Fibroblast of peridontal ligament (primary cell): ENCODE results near the gene CISD1.
A peak's percentile ranks its signal among the peaks of the same experiment; 100 is the strongest.
"Not testable (repeated sequence)": the region's sequence is repeated elsewhere in the genome, so short reads cannot be mapped to it uniquely, and the experiment has no call there.

Experiments used
- DNase-seq: peaks from one replicate; pipeline ENCODE4 v3.0.0-alpha.2; 2010; ENCODE audit errors: extremely low read depth

The CISD1 gene

DNA sequence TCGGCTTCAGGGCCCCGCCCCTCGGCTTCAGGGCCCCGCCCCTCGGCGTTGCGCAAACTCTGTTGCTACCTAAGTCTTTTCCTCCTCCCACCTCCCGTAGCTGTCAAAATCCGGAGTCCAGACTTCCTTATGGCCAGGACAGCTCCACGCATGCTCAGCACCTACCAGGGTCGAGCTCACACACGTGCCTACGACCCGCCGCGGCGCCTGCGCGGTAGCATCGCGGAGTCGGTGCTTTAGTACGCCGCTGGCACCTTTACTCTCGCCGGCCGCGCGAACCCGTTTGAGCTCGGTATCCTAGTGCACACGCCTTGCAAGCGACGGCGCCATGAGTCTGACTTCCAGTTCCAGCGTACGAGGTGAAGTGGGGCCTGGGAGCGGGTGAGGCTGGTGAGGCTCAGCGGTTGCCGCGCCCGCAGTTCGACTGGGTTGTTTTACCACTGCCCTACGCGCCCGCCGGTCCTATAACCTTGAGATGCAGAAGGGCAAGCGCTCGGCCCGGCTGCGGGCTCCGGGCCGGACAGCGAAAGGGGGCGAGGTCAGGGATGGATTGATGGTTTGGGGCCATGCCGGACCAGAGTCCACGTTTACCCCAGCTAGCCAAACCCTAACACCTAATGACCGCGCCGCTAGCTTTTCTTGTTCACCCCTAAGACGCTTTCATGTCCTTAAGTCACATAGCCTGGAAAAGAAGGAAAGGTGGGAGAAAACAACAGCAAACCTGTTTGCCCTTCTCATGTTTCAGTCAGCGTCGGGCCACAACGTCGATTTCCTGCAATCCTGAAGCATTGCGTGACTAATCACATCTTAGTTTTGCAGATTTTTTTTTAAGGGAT, at the start of gene CISD1:
CISD1 (plus strand) TSS at position 217 of the 836 bp plus-strand sequence; CDS start at position 329, 112 bp downstream.
- DNase-seq: peak; percentile 99

DNA sequence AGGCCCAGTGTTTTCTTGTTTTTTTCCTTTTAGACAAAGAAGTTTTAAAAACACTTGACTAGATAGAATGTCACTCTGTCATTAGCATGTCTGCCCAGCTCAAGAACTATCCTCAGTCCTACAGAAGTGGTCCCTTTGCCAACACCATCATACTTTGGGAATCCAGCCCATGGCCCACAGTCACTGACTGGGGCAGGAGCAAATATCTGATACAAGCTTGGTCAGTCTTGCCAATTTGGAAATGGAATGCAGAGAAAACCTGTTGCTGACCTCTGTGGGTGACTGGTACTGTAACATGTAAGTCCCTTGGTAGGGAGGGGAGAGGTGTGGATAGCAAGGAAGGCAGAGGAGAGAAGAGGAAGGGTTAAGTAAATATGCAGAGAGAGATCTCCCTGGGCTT, 49.1 kb upstream of the CISD1 start:
- peak; percentile 25 for DNase-seq

DNA sequence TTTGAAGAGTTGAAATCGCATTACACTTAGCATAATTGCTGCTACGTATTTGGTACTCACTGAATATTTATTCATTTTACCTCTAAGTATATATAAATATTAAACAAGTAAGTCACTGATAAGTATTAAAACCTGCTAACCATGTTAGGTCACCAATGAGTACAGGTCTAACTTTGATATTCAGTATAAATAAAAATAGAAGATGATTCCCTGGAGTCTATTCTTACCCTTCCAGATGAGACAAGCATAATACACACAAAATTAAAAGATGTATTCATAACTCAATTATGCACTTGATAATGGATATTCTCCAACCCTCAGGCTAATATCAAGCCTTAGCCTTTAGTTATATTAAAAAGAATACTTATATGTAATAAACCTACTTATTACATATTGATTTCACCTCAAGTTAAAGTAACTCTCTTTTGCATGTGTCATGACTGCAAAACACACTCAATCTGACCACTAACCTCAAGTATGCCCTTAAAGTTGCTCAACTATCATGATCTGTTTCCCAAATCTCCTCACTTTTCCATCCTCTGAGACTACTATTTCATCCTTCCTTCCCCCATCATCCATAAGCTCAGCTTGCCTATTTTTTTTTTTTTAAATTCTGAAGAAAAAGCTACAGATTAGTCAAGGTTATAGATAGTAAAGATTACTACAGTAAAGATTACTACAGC, 48.1 kb upstream of the CISD1 start:
- DNase-seq: peak; percentile 92

DNA sequence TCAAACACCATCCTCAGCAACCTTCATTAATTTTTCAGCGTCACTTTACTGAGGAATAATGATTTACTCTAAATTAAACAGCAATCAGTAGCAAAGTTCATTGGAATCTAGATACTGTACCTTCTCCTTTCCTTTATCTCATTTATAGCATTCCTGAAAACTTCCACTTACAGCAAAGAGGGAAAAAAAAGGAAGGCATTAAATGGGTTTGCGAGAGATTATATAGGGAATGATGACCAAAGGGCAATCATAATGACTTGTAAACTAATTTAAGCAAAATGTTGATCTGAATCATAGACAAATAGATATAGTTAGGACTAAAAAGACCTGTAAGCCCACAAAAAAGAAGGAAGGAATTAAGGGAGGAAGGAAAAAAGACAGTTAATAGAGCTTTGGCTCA, 43.3 kb upstream of the CISD1 start:
- DNase-seq: no peak

DNA sequence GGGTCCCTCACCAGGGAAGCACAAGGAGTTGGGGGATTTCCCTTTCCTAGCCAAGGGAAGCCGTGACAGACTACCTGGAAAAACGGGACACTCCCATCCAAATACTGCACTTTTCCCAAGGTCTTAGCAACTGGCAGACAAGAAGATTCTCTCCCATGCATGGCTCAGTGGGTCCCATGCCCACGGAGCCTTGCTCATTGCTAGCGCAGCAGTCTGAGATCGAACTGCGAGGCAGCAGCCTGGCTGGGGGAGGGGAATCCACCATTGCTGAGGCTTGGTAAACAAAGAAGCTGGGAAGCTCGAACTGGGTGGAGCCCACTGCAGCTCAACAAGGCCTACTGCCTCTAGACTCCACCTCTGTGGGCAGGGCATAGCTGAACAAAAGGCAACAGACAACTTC, 39.1 kb upstream of the CISD1 start:
- not testable (repeated sequence) for DNase-seq

DNA sequence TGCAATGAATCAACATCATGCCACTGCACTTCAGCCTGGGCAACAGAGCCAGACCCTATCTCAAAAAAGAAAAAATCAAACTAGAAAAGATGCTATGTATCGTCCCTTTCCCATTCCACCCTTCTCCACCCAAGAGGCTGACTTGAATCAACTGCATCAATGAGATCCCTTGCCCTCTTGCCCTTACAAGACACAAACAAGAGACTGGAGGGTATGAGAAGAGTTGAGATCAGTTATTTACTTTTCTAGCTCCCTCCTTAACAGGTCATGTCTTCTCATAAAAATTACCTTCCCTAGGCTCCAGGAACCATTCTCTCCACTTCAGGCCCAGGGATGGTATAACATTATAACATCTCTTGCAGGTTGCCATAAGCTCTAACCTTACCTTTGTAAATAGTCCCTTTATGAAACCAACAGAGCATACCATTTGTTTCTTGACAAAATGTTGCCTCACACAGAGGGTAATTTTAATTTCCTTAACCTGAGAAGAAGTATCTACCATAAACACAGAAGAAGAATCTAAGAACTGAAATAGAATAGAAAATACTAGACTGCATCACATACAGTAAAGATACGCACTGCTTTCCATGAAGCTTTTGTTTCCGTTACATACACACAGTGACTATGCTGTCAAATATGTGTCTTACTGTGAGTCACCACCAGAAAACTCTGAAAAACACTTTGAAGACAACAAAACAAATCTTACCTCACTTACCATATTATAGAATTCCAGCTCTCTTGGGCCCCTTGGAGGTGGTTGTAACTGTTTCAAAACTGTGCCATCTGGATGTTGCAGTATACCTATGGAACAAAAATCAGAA, 31.7 kb upstream of the CISD1 start:
- peak; percentile 85 for DNase-seq

DNA sequence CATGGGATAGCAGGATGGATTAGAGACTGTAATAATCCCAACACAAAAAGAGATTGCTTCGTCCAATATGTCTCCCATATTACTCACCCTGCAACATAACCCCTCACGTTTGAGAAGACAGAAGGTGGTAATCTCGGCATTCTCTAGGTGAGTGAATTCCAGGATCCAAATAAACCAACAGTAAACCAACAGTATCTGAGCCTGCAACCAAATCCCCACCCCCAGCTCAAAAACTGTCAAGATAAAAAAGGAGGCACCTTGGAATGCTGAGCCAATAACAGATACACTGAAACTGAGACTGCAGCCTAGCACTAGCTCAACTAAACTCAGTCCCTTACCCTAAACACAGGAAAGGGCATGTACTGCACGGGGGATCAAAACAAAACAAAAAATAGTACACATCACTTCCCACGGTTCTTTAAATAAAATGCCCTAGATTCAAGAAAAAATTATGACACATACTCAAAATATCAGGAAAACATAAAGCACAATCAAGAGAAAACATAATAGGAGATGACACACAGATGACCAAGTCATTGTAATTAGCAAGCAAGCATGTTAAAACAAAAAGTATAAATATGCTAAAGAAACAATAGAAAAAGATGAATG, 29.3 kb upstream of the CISD1 start:
- DNase-seq: peak; percentile 16

DNA sequence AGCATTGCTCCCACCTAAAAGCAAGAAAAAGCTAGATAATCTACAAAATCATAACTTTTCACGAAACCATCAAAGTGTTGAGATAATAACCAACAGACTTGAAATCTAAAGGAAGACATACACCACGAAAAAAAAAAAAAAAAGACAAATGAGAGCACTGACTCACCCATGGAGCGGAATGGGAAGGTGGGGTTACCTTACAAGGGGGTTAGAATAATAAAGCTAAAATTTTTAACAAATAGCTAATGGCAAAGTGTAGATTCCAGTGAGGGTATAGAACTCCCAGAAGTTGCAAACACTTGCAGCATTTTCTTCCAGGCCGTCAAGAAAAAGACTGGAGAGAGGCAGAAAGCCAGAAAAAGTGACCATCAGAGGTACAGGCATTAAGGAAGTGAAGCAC, 28.4 kb upstream of the CISD1 start:
- no peak for DNase-seq

DNA sequence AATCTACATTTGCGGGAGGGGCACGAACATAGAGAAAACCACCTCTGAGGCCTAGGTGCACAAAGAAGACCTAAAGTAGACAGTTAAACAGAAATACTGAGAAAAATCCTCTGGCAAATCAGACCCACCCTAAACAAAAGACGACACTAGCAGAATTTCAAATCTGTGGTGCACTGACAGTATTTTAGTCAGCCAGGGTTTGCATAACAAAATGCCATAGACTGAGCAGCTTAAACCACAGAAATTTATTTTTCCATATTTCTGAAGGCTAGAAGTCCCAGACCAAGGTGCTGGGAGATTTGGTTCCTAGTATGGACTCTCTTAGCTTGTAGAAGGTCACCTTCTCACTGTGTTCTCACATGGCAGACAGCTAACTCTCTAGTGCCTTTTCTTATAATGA, 27.6 kb upstream of the CISD1 start:
- DNase-seq: peak; percentile 77

DNA sequence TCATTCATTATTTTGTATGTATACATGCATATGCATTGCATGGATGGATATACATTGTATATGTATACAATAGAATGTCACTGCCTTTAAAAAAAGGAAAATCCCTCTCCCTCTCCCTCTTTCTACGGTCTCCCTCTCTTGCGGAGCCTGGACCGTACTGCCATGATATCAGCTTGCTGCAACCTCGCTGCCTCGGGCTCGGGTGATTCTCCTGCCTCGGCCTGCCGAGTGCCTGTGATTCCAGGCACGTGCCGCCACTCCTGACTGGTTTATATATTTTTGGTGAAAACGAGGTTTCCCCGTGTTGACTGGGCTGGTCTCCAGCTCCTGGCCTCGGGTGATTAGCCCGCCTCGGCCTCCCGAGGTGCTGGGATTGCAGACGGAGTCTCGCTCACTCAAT, 25.7 kb upstream of the CISD1 start:
- DNase-seq: no peak

DNA sequence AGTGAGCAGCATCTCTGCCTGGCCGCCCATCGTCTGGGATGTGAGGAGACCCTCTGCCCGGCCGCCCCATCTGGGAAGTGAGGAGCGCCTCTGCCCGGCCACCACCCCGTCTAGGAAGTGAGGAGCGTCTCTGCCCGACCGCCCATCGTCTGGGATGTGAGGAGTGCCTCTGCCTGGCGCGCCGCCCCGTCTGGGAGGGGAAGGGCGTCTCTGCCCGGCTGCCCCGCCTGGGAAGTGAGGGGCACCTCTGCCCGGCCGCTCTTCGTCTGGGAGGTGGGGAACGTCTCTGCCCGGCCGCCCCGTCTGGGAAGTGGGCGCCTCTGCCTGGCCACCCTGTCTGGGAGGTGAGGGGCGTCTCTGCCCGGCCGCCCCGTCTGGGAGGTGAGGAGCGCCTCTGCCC, 25.2 kb upstream of the CISD1 start:
- not testable (repeated sequence) for DNase-seq

DNA sequence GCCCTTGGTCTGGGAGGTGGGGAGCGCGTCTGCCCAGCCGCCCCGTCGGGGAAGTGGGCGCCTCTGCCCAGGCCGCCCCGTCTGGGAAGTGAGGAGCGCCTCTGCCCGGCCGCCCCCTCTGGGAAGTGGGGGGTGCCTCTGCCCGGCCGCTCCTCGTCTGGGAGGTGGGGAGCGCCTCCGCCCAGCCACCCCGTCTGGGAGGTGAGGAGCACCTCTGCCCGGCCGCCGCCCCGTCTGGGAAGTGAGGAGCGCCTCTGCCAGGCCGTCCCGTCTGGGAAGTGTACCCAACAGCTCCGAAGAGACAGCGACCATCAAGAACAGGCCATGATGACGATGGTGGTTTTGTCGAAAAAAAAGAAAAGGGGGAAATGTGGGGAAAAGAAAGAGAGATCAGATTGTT, 24.7 kb upstream of the CISD1 start:
- not testable (repeated sequence) for DNase-seq

DNA sequence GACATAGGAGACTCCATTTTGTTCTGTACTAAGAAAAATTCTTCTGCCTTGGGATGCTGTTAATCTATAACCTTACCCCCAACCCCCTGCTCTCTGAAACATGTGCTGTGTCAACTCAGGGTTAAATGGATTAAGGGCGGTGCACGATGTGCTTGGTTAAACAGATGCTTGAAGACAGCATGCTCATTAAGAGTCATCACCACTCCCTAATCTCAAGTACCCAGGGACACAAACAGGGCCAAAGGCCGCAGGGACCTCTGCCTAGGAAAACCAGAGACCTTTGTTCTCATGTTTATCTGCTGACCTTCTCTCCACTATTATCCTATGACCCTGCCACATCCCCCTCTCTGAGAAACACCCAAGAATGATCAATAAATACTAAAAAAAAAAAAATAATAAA, 24.3 kb upstream of the CISD1 start:
- not testable (repeated sequence) for DNase-seq

DNA sequence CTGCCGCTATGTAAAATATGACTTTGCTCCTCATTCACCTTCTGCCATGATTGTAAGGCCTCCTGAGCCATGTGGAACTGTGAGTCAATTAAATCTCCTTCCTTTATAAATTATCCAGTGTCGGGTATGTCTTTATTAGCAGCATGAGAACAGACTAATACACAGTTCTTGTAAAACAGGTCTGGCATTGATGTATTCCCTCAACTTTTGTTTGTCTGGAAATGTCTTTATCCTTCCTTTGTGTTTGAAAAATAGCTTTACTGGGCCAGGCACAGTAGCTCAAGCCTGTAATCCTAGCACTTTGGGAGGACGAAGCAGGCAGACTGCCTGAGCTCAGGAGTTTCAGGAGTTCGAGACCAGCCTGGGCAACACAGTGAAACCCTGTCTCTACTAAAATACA, 15.8 kb upstream of the CISD1 start:
- DNase-seq: no peak

DNA sequence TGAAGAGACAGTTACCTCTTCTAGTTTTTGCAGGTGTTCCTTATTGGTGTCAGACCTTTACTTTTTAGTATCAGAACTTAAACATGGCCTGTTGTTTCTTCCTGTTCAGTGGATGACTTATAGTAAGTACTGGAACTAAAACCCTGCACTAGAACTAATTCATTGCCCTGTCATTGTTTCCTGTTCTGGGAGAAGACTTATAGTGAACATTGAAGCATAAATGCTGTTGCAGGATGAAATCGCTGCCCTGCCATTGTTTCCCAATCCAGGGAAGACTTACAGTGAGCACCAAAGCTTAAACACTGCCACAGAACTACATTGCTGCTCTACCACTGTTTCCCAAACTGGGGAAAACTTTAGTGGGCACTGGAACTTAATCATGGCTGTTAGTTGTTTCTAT, 14.3 kb upstream of the CISD1 start:
- no peak for DNase-seq

DNA sequence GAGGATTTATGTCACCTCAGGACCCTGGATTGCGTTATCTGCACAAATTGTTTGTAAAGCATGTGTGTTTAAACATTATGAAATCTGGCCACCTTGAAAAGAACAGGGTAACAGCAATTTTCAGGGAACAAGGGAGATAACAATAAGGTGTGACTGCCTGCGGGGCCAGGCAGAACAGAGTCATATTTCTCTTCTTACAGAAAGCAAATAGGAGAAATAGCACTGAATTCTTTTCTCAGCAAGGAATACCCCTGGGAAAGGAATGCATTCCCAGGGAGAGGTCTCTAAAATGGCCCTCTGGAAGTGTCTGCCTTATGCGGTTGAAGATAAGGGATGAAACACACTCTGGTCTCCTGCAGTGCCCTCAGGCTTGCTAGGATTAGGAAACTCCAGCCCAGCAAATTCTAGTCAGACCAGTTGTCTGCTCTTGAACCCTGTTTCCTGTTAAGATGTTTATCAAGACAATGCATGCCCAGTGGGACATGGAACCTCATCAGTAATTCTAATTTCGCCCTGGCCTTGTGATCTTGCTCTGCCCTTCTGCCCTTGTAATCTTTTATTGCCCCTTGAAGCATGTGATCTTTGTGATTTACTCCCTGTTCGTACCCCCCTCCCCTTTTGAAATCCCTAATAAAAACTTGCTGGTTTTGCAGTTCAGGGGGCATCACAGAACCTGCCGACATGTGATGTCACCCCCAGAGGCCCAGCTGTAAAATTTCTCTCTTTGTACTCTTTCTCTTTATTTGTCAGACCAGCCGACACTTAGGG, 12.8 kb upstream of the CISD1 start:
- not testable (repeated sequence) for DNase-seq

DNA sequence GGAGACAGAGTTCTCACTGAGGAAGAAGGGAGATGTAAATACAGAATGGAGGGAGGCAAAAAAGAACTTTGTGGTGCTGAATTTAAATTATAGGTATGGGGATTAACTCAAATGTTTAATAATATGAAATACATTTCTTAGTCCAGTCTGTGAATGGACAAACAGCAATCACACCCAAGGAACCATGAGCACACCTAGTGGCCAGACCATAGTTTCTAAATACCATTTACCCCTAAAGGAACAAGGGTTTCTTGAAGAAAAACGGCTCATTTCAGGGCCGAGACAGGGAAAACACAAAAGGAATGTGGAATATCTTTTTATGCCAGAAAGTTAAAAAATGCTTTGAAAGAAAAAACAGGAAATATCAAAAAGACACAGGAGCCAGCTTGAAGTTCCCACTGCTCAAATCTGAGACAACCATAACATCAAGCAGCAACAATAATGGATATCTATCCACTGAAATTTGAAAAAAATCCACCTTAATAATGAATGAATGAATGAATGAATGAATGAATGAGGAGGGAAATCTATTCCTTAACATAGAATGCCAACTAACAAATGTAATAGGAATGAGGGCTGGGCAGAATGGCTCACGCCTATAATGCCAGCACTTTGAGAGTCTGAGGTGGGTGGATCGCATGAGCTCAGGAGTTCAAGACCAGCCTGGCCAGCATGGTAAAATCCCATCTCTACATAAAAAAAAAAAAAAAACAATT, 9.8 kb upstream of the CISD1 start:
- DNase-seq: no peak

DNA sequence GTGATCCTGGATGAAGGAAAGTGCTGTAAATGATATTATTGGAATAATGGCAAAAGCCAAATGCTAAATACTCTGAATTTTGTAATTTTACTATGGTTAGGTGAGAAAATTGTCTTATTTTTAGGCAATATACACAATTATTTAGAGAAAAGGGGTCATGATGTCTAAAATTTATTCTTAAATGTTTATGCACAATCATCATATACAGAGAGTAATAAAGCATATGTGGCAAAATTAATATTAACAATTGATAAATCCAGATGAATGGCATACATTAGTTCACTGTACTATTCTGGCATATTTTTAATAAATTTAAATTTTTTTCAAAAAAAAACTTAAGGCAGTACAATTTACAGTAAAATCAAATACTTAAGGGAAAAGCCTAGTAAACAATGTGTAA, 8.6 kb upstream of the CISD1 start:
- DNase-seq: no peak

DNA sequence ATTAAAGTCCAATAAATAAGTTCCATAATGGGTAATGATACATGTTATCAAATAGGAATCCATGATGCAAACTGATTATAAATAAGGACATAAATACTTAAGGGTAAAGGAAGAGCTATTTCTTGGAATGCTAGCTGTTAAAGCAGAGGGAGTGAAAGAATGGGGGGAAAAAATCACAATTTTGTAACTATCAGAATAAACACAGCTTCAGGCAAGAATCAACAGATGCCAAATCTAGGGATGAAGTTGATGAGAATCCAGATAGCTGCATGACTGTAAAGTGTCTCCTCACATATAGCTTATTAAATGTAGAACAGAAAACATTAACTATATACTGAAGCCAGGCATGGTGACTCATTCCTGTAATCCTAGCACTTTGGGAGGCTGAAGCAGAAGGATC, 6.2 kb upstream of the CISD1 start:
- DNase-seq: no peak

DNA sequence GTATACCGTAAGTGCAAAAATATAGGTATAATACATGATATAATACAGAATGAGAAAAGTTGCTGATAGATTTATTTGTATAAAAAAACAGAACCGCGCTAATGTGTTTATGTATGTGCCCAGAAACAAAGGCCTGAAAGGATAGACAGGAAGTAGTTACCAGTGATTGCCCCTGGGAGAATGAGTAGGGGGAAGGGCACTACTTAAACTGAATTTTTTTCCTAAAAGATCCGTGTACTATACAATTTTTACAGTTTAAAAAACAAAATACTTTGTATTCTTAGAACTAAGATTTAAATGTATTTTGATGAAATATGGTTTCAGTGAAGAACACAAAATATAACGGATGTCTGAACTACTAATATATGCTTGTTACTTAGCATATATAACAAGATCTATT, 4.2 kb upstream of the CISD1 start:
- DNase-seq: no peak

DNA sequence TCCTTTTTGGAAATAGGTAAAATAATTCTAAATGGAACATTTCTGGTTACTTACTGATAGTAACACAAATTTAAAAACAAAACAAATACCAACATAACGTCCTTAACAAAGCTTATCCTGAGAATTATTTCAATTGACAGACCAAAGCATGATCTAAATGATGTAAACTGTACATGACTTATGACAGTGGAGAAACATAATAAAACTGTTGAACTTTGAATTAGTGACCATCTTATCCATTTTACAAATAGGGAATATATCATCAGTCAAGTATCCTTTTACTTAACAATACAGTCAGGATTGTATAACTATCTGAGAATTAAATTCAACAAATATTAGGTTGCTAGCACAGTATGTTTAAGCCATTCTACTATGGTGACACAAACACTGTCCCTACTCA, 3.7 kb upstream of the CISD1 start:
- DNase-seq: no peak
